ENCODE results near the gene GRIK4.

- no peak for TF ChIP-seq USF2 (CRISPR knock-in tag; IDR thresholded peaks at IDR 0.05)
- no peak for TF ChIP-seq CTCF (IDR thresholded peaks at IDR 0.05)
- TF ChIP-seq AFF4 (CRISPR knock-in tag; IDR thresholded peaks at IDR 0.05; ENCODE audit: borderline replicate concordance), result no peak
- TF ChIP-seq SOX15 (CRISPR knock-in tag; IDR thresholded peaks at IDR 0.05), result no peak
- TF ChIP-seq ZNF512 (CRISPR knock-in tag; IDR thresholded peaks at IDR 0.05; ENCODE audit: borderline replicate concordance), result no peak
- TF ChIP-seq USF1 (CRISPR knock-in tag; IDR thresholded peaks at IDR 0.05), result no peak
- no peak for TF ChIP-seq NFE2L1 (CRISPR knock-in tag; IDR thresholded peaks at IDR 0.05)
Observed at GRCh38 chr11:120894202-120894985, 382.8 kb downstream of the GRIK4 start.

Data from WTC11 (cell line).